Raji (cell line): ENCODE results near the gene MAP1LC3B2.

Experiments
- POLR2A ChIP-seq: IDR thresholded peaks from 2 replicates; pipeline ENCODE4 v1.6.1; 2011; ENCODE audit warnings: low read depth, low read length, control low read depth; ENCODE audit not compliant: insufficient read depth

The MAP1LC3B2 gene

GRCh38 chr12:116545144-116545543 lies 14.0 kb upstream of the MAP1LC3B2 start:
- no peak for TF ChIP-seq POLR2A

- no peak for TF ChIP-seq POLR2A
These were observed 13.2 kb upstream of the MAP1LC3B2 start for GRCh38 chr12:116545936-116546335.

- 0 out of 2 replicates have a peak, but pooled peaks have one; percentile 30 for TF ChIP-seq POLR2A
These were observed 11.2 kb upstream of the MAP1LC3B2 start for GRCh38 chr12:116547955-116548501.

- no peak for TF ChIP-seq POLR2A
These were observed 9.2 kb upstream of the MAP1LC3B2 start for GRCh38 chr12:116549993-116550392.

- no peak for TF ChIP-seq POLR2A
These were observed 8.0 kb upstream of the MAP1LC3B2 start for GRCh38 chr12:116551151-116551550.

GRCh38 chr12:116551619-116551951 lies 7.6 kb upstream of the MAP1LC3B2 start:
- no peak for TF ChIP-seq POLR2A

- TF ChIP-seq POLR2A, result no peak
These were observed 7.0 kb upstream of the MAP1LC3B2 start for GRCh38 chr12:116551952-116552772.

- no peak for TF ChIP-seq POLR2A
These were observed 6.3 kb upstream of the MAP1LC3B2 start for GRCh38 chr12:116552773-116553373.

GRCh38 chr12:116556356-116556952 lies 2.7 kb upstream of the MAP1LC3B2 start:
- no peak for TF ChIP-seq POLR2A

GRCh38 chr12:116556964-116557698 lies 2.0 kb upstream of the MAP1LC3B2 start:
- TF ChIP-seq POLR2A, result no peak

- peak; percentile 46; the same call in 1 of the 2 replicates for TF ChIP-seq POLR2A
These were observed 660 bp upstream of the MAP1LC3B2 start for GRCh38 chr12:116558280-116559161.

- no peak for TF ChIP-seq POLR2A
These were observed 2.1 kb downstream of the MAP1LC3B2 start for GRCh38 chr12:116561181-116561821.

GRCh38 chr12:116562090-116562489 lies 2.9 kb downstream of the MAP1LC3B2 start:
- TF ChIP-seq POLR2A, result no peak

- TF ChIP-seq POLR2A, result no peak
These were observed 4.1 kb downstream of the MAP1LC3B2 start for GRCh38 chr12:116563262-116563661.
